Measurements from ENCODE around the gene PIK3CB. TPM values are rescaled to one million over a fixed set of nuclear protein-coding genes. Genes with fewer than 3 reads are reported as not detected.
"Not testable (repeated sequence)": the region's sequence is repeated elsewhere in the genome, so short reads cannot be mapped to it uniquely, and the experiment has no call there.

The PIK3CB gene
- total RNA-seq, 1 donor from 2014 or later, result 19.3 TPM

DNA sequence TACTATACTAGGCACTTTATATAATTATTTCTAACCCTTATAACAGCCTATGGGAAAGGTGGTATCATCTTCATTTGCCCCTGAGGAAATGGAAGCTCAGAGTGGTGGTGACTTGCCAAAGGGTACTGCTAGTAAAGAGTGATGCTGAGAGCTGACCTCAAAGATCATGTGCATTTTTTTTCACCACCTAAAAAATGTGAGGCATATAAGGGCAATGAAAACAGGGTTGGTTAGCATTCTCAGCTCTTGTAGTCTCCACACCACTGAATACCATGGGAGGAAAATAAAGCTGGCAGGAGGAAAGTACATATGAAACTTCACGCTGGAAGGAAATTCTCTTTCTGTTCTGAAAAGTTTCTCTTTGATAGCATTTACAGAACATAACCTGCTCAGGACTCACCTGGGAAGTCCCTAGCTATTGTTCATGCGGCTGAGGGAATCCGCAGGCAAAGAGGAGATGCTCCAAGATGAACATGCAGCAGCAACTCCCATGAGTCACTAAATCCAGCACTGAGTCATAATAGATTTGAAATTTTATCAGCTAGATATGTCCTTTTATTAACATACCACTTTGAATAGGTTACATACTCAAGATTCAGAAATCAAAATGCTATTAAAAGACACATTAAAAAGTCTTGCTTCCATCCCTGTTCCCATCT, 208.9 kb downstream of the PIK3CB start:
- Mint-ChIP-seq H3K4me1 (ENCODE audit: low read depth) (no peaks in the 10 kb centered on the region), H3K4me3 (no peak overlapping the region), H3K36me3 (ENCODE audit: low read depth) (no peaks in the 10 kb centered on the region), H3K27me3 (ENCODE audit: insufficient read depth) (no peaks in the 10 kb centered on the region), H3K27ac (no peak overlapping the region), H3K9me3 (no peaks in the 10 kb centered on the region)
- intact Hi-C loops (cut with micrococcal nuclease), result no loop called here
- no peak for DNase-seq (ENCODE audit: low spot score)

- intact Hi-C loops (cut with micrococcal nuclease), result no loop called here
- DNase-seq (ENCODE audit: low spot score), result no peak
- no peak overlapping the region for H3K4me3 Mint-ChIP-seq
- H3K9me3 Mint-ChIP-seq, result no peaks in the 10 kb centered on the region
- no peak overlapping the region for H3K27ac Mint-ChIP-seq
- H3K4me1 Mint-ChIP-seq (ENCODE audit: low read depth), result no peaks in the 10 kb centered on the region
- H3K27me3 Mint-ChIP-seq (ENCODE audit: insufficient read depth), result no peaks in the 10 kb centered on the region
- no peaks in the 10 kb centered on the region for H3K36me3 Mint-ChIP-seq (ENCODE audit: low read depth)
Observed at GRCh38 chr3:138624518-138624917, 210.2 kb downstream of the PIK3CB start.

GRCh38 chr3:138620431-138620830, 214.3 kb downstream of the PIK3CB start:
- H3K27me3 Mint-ChIP-seq (ENCODE audit: insufficient read depth), result peaks cover 5% of the 10 kb centered on the region
- no peaks in the 10 kb centered on the region for H3K36me3 Mint-ChIP-seq (ENCODE audit: low read depth)
- H3K27ac Mint-ChIP-seq, result no peak overlapping the region
- H3K4me1 Mint-ChIP-seq (ENCODE audit: low read depth), result no peaks in the 10 kb centered on the region
- no peak overlapping the region for H3K4me3 Mint-ChIP-seq
- DNase-seq (ENCODE audit: low spot score), result no peak
- H3K9me3 Mint-ChIP-seq, result no peaks in the 10 kb centered on the region
- intact Hi-C loops (cut with micrococcal nuclease), result no loop called here

DNA sequence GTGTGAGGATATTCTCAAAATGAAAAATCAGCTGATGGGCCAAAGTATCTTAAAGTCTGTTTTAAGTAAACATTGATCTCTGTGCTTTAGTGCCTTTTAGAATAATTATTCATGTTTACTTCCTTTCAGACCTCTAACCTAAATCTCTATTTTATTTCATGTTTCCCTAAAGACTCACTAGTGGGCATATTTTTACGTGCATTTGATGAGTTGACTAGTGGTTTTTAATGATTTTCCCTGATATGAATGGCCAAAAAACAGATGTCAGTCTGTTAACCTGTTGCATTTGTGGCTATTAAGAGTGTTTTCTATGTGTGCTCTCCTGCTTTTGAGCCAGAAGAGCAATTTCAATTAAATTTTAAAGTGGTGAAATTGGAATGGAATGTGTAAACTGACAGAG, 219.3 kb downstream of the PIK3CB start:
- Mint-ChIP-seq H3K27ac (no peak overlapping the region), H3K4me3 (no peak overlapping the region), H3K4me1 (ENCODE audit: low read depth) (no peaks in the 10 kb centered on the region), H3K27me3 (ENCODE audit: insufficient read depth) (peaks cover 8% of the 10 kb centered on the region), H3K9me3 (no peaks in the 10 kb centered on the region), H3K36me3 (ENCODE audit: low read depth) (no peaks in the 10 kb centered on the region)
- DNase-seq (ENCODE audit: low spot score), result no peak
- intact Hi-C loops (cut with micrococcal nuclease), result no loop called here

DNA sequence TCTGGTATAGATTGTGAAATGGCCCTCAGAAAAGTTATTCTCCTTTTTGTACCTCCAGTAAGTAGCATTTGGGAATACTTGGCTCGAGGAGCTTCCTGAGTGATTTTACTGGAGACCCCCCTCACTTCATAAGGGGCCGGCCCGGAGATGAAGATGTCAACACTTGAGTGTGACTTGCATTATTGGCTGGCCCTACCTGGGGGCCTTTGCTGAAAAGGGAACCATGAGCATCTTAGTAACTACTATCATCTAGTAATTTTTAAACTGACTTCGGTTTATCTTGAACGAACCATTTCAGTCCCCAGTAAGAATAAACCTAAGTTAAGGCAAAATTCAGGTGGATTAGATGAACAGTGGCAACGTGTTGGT, 224.8 kb downstream of the PIK3CB start:
- Mint-ChIP-seq H3K27me3 (ENCODE audit: insufficient read depth) (peaks cover 9% of the 10 kb centered on the region), H3K9me3 (no peaks in the 10 kb centered on the region), H3K27ac (peak overlapping the region; percentile 92), H3K4me3 (peak overlapping the region; percentile 89), H3K4me1 (ENCODE audit: low read depth) (peaks cover 11% of the 10 kb centered on the region), H3K36me3 (ENCODE audit: low read depth) (peaks cover 3% of the 10 kb centered on the region)
- intact Hi-C loops (cut with micrococcal nuclease), result loop anchor here (2.0 kb wide), 1 partner anchor 225 kb away; the partner anchor contains the start of gene PIK3CB
- no peak for DNase-seq (ENCODE audit: low spot score)

DNA sequence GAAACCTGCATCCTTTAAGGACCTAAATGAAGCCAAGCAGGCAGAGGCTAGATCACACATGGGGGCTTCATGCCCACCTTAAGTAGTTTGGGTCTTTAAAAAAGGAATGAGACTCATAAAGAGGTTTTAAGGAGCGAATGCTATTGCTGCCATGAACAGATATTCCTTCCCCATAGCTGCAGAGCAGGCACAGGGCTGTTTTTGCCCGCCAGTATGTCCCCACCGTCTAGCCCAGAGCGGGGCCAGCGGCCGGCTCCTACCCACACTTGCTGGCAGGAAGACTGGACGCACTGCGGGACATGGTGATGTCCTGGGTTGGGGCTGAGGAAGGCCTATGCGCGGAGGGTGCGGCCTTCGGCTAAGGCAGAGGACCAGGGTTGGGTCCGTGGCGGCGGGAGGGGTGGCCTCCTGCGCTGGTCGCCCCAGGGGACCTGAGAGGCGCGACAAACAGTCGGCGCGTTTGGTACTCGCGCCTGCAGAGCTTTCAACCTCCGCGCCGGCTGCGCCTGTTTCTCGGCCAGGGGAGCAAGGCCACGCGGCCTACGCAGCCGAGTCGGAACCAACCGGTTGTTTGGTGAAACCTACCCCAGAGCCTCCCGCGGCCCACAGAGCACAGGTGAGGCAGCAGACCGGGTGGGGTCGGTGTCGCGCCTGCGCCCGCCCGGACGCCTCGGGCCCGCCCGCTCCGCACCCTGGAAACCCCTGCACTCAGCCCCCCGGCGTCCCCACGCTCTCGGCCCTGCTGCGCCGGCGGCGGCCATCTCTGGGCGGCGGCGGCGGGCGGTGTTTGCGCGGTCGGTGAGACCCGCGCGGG, 226.2 kb downstream of the PIK3CB start, which contains the start of gene FAIM:
TSS of gene FAIM (plus strand) at position 450 of the 814 bp plus-strand sequence. CDS start 10,956 bp downstream, outside the sequence.
- Mint-ChIP-seq H3K27me3 (ENCODE audit: insufficient read depth) (peaks cover 6% of the 10 kb centered on the region), H3K27ac (peak within 1 kb of the TSS; percentile 92), H3K4me1 (ENCODE audit: low read depth) (peaks cover 11% of the 10 kb centered on the region), H3K4me3 (peak within 1 kb of the TSS; percentile 89), H3K36me3 (ENCODE audit: low read depth) (peaks cover 8% of the 10 kb centered on the region), H3K9me3 (no peaks in the 10 kb centered on the region)
- intact Hi-C loops (cut with micrococcal nuclease), result loop anchor here (1.0 to 2.0 kb wide), 2 partner anchors 14 to 226 kb away; partner anchors contain the start of genes CEP70 and PIK3CB
- DNase-seq (ENCODE audit: low spot score), result peak; percentile 46

- DNase-seq (ENCODE audit: low spot score); intact Hi-C loops (cut with micrococcal nuclease); H3K9me3 Mint-ChIP-seq; H3K27me3 Mint-ChIP-seq (ENCODE audit: insufficient read depth); H3K4me3 Mint-ChIP-seq; H3K27ac Mint-ChIP-seq; H3K4me1 Mint-ChIP-seq (ENCODE audit: low read depth); H3K36me3 Mint-ChIP-seq (ENCODE audit: low read depth): not testable (repeated sequence)
Observed at GRCh38 chr3:138604106-138604595, 230.6 kb downstream of the PIK3CB start.

Other genes with a start within 250 kb of the PIK3CB start
- gene CEP70, start 240.7 kb downstream of the PIK3CB start, total RNA-seq, result 2.4 and 3.1 TPM in 2 replicates
- gene FAIM, start 226.2 kb downstream of the PIK3CB start, total RNA-seq, result 1.4 and 2.3 TPM in 2 replicates
- not detected in 2 replicates for gene FOXL2, start 112.2 kb upstream of the PIK3CB start, total RNA-seq
- not detected in 2 replicates for gene FOXL2NB, start 112.3 kb upstream of the PIK3CB start, total RNA-seq
- not detected in 2 replicates for gene PRR23A, start 171.3 kb upstream of the PIK3CB start, total RNA-seq
- gene PRR23B, start 186.0 kb upstream of the PIK3CB start, total RNA-seq, result not detected in 2 replicates
- gene PRR23C, start 210.0 kb upstream of the PIK3CB start, total RNA-seq, result not detected in 2 replicates